ENCODE data around the gene SULT2B1.
"Not testable (repeated sequence)": the region's sequence is repeated elsewhere in the genome, so short reads cannot be mapped to it uniquely, and the experiment has no call there.

DNA sequence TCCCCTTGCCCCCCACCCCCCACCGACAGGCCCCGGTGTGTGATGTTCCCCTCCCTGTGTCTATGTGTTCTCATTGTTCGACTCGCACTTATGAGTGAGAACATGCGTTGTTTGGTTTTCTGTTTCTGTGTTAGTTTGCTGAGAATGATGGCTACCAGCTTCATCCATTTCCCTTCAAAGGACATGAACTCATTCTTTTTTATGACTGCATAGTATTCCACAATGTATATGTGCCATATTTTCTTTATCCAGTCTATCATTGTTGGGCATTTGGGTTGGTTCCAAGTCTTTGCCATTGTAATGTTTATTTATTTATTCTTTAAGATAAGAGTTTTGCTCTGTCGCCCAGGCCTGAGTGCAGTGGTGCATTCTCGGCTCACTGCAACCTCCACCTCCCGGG lies 13.9 kb upstream of the SULT2B1 start:
- TF ChIP-seq, protein P1, sequence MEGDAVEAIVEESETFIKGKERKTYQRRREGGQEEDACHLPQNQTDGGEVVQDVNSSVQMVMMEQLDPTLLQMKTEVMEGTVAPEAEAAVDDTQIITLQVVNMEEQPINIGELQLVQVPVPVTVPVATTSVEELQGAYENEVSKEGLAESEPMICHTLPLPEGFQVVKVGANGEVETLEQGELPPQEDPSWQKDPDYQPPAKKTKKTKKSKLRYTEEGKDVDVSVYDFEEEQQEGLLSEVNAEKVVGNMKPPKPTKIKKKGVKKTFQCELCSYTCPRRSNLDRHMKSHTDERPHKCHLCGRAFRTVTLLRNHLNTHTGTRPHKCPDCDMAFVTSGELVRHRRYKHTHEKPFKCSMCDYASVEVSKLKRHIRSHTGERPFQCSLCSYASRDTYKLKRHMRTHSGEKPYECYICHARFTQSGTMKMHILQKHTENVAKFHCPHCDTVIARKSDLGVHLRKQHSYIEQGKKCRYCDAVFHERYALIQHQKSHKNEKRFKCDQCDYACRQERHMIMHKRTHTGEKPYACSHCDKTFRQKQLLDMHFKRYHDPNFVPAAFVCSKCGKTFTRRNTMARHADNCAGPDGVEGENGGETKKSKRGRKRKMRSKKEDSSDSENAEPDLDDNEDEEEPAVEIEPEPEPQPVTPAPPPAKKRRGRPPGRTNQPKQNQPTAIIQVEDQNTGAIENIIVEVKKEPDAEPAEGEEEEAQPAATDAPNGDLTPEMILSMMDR (IDR thresholded peaks at IDR 0.05; ENCODE audit: low read depth, low read length, missing input control) = not testable (repeated sequence)
- not testable (repeated sequence) for TF ChIP-seq JUND (IDR thresholded peaks at IDR 0.05); TAF1 (conservative IDR thresholded peaks at IDR 0.05); RAD21 (IDR thresholded peaks at IDR 0.05); YY1 (IDR thresholded peaks at IDR 0.05); MAX (IDR thresholded peaks at IDR 0.05); HNF4G (IDR thresholded peaks at IDR 0.05); GABPA (IDR thresholded peaks at IDR 0.05 in 1 of 2, conservative IDR thresholded peaks at IDR 0.05 in 1 of 2); REST (IDR thresholded peaks at IDR 0.05)

Measured in liver (tissue), 3 donors.